Activated CD8-positive, alpha-beta memory T cell treated with anti-CD3 and anti-CD28 coated beads for 36 hours (primary cell): Measurements from ENCODE around the gene CFAP68. TPM values are rescaled to one million over a fixed set of nuclear protein-coding genes. Genes with fewer than 3 reads are reported as not detected.

Experiments
- CTCF ChIA-PET: fragments of 350-600 bp; sonication (Branson Sonifier 250); formaldehyde crosslinking; loops from one replicate; lab custom pipeline; 2021; ENCODE audit warnings: antibody characterized with exemption; lab: Charles Lee
- POLR2A ChIA-PET: fragments of 350-600 bp; sonication (Branson Sonifier 250); formaldehyde crosslinking; loops from one replicate; lab custom pipeline; 2021; ENCODE audit warnings: antibody characterized with exemption; lab: Charles Lee
- total RNA-seq, 2 experiments: library from RNA; stranded (reverse); gene quantifications; one replicate each; pipeline ENCODE4 v1.2.3, GENCODE V29; 2021

Gene CFAP68
- total RNA-seq, 2 experiments from 2014 or later, result 36.9 to 41.4 TPM

DNA sequence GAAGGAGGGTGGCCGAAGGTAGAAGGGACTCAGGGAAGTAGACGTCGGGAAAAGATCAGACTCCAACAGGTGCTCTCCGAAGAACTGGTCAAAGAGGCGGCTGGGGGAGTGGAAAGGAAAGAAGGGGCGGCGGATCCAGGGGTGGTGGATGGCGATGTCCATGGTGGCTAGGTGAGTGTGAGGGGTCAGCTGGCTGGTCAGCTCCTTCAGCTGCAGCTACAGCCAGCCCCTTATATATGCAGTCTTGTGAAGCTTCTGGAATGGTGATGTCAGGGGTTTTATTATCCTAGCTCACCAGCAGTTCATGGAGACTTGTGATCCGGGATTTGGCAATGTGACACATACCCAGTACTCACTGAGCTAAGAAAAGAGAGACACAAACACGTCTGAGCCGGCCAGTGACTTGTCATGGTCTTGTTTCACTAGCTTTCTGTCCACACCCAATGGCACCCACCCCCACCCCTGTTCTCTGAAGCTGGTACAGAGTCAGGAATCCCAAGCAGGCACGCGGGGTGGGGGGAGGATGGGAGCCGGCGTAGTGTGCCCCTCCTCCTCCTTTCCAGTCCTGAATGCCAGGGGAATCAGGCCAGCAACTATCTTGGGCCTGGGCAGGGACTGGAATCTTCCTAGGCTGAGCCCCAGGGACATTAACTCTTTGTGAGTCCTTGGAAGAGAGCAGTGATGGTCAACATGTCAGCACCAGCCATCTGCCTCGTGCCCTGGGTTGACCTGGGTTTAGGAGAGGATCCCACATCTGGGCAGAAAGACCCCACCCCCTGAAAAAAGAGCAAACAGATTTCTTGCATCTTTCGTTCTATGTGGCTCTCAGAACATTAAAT is 32.4 kb downstream of the CFAP68 start, which contains the start of gene CRYAB:
CRYAB (minus strand) TSS at position 208 of the 839 bp plus-strand sequence; CDS start at position 162, 46 bp downstream.
- CTCF ChIA-PET, result no interaction called here
- POLR2A ChIA-PET, result no interaction called here

DNA sequence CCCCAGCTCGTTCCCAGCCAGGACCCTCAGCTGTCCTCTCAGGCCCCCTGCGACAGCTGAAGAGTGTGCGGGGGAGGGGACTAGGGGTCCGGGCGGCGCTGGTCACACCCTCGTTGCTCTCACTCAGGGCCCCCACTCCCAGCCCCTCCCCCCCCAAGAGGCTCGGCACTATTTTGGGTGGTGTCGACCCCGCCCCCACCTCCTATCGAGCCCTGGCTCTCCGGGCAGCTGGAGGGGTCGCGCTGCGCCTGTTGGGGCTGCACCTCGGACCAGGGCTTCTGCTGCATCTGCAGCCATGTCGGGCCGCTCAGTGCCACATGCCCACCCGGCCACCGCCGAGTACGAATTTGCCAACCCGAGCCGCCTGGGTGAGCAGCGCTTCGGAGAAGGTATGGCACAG is 33.2 kb downstream of the CFAP68 start, which contains the start of gene HSPB2:
HSPB2 (plus strand) TSS at position 200 of the 400 bp plus-strand sequence; CDS start at position 296, 96 bp downstream.
- ChIA-PET CTCF (no interaction called here), POLR2A (no interaction called here)

DNA sequence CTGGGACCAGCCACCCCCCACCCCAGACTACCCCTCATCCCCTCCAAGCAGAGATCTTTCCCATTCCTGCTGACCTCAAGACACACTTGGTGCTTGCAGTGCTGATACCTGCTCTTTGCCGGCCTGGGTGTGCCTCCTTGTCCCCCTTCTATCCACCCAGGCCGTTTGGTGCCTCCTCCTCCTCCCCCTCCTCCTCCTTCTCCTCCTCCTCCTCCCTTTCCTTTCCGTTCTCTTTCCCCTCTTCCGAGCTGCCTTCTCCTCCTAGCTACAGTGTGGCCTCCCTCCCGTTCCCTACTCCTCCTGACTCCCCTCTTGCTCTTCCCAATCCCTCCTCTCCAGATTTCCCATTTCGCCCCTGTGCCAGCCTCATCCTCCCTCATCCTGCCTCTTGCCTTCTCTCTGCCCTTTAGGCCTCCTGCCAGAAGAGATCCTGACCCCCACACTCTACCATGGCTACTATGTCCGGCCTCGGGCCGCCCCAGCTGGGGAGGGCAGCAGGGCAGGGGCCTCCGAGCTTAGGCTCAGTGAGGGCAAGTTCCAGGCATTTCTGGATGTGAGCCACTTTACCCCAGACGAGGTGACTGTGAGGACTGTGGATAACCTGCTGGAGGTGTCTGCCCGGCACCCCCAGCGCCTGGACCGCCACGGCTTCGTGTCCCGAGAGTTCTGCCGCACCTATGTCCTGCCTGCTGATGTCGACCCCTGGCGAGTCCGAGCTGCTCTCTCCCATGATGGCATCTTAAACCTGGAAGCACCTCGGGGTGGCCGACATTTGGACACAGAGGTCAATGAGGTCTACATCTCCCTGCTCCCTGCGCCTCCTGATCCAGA is 33.9 kb downstream of the CFAP68 start:
- POLR2A ChIA-PET, result interaction anchor here (0.7 kb wide), 1 partner anchor 13 kb away, joined by 3 read pairs; no protein-coding TSS in a partner anchor
- CTCF ChIA-PET, result interaction anchor here (0.6 kb wide), 1 partner anchor 33 kb away, joined by 3 read pairs; no protein-coding TSS in a partner anchor

DNA sequence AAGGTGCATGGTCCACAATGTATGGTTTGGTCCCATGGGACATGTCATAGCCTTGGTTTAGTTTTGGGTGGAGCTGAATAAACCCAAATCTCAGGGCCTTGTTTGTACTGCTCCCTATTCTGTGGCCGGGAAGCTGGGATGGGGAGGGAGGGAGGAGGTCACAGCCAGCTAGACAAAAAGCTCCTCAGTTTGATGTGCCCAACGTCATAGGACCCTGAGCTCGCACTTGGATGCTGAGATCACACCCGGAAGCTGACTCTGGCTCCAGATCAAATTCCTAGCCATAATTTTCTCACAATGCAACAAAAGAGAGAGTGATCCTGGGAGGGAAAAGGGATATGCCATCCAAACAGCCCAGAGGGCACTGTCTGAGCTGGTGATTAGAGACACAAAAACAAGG is 34.7 kb downstream of the CFAP68 start:
- POLR2A ChIA-PET, result interaction anchor here (0.7 kb wide), 1 partner anchor 13 kb away, joined by 3 read pairs; no protein-coding TSS in a partner anchor
- CTCF ChIA-PET, result interaction anchor here (0.5 to 0.7 kb wide), 2 partner anchors 15 to 18 kb away, joined by 3 to 7 read pairs; no protein-coding TSS in a partner anchor

DNA sequence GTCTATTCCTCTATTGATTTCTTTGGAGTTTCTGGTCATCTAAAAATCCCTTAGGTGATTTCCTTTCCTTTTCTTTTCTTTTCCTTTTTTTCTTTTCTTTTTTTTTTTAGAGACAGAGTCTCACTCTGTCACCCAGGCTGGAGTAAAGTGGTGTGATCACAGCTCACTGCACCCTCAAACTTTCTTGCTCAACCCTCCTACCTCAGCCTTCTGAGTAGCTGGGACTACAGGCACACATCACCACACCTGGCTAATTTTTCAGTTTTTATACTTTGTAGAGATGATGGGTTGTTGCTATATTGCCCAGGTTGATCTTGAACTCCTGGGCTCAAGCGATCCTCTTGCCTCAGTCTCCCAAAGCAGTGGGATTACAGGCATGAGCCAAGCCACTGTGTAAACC is 37.4 kb downstream of the CFAP68 start:
- ChIA-PET POLR2A (no interaction called here), CTCF (no interaction called here)

DNA sequence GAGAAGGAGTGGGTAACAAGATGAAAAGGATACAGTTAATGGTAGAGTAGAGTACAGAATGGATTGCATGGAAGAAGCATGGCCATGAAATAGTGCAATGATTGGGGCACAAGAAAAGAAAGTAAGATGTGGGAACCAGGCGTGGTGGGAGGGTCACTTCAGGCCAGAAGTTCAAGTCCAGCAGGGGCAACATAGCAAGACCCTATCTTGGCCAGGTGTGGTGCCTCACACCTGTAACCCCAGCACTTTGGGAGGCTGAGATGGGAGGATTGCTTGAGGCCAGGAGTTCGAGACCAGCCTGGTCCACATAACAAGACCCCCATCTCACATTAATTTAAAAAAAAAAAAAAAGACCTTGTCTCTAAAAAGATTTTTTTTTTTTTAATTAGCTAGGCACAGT is 38.0 kb downstream of the CFAP68 start:
- CTCF ChIA-PET, result no interaction called here
- POLR2A ChIA-PET, result interaction anchor here (0.6 kb wide), 1 partner anchor 46 kb away, joined by 6 read pairs; no protein-coding TSS in a partner anchor

DNA sequence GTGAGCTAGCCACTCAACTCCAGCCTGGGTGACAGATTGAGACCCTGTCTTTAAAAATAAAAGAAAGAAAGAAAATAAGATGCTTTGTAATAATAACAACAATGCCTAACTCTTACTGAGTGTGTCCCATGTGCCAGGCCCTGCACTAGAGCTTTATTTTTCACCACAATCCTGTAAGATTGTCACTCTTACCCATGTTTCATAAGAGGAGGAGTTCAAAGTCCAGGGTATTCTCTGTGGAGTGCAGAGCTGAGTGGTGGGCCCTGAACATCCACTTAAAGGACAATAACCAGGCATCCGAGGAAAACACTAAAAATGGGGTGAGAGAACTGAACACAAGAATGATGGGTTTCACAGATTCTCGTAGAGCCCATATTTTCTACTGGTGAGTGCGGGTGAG is 38.4 kb downstream of the CFAP68 start:
- ChIA-PET POLR2A (interaction anchor here (0.6 kb wide), 1 partner anchor 46 kb away, joined by 6 read pairs; no protein-coding TSS in a partner anchor), CTCF (no interaction called here)

DNA sequence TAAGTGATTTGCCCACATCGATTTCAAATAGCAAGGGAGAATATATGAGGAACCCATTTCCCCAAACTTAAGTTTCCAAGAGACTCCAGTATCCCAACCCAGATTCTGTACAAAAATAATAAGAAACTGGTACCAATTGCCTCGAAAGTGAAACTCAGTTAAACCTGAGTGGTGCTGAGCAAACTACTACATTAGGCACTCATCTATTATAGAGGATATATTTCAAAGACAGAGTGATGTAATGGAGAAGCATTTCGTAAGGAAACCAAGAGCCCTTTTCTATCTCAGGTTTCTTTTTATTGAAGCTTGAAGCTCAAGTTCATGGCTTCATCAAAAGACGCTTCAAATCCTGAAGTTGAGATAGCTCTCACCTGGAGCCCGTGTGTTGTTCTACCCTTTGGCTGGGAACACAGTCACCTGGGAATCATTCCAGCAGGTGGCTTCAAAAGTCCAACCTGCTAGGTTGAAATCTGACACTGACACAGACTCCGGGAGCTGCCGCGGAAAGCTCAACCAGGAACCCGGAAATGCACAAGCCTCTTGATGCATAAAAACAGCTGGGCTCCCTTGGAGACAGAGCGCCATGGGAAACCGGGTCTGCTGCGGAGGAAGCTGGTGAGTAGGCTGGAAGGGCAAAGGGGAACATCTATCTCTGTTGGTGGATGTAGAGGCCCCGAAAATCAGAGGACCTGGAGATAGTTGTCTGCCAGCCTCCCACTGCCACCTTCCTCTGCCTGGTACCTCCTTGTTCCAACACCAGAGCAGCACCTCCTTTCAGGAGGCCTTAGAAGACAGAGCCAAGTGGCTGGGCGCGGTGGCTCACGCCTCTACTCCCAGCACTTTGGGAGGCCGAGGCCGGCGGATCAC is 39.3 kb downstream of the CFAP68 start, which contains the start of gene C11orf52:
C11orf52 (plus strand) TSS at position 524 of the 867 bp plus-strand sequence; CDS start at position 584, 60 bp downstream.
- ChIA-PET POLR2A (no interaction called here), CTCF (no interaction called here)

DNA sequence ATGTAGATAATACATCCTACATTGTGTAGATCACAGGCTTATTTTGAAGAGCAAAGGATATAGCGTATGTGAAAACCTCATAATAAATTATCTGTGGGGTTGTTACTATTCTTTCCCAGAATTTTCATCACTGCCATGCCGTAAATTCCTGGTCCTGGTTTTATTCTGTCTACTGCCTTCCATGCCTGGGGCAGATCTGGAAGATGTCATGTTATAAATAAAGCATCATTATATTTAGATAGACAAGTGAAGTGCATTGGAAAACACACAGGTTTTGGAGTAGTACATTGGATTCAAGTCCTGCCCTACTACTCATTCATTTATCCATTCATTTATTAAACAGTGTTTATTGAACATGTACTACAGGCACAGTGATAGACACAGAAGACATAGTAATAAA is 41.6 kb downstream of the CFAP68 start:
- ChIA-PET POLR2A (interaction anchor here (0.5 kb wide), 1 partner anchor 11 kb away, joined by 5 read pairs; no protein-coding TSS in a partner anchor), CTCF (no interaction called here)

DNA sequence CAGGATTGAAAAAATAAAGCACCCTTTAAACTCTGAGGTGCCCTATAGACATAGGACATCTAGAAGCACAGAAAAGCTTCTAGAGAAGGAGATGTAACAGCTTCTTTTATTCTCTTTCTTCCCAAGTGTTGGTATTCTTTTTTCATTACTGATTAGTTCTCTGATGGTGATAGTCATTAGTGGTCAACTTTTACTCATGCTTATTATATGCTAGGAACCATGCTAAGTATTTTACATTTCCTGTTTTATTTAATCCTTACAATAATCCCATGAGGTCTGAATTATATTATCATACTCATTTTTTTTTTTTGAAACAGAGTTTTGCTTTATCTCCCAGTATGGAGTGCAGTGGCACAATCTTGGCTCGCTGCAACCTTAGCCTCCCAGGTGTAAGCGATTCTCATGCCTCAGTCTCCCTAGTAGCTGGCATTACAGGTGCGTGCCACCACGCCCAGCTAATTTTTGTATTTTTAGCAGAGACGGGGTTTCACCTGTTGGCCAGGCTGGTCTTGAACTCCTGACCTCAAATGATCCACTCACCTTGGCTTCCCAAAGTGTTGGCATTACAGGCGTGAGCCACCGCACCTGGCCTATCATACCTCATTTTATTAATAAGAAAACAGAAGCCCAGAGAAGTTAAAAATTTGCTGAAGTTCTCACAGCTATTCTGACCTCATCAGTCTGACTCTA is 42.3 kb downstream of the CFAP68 start:
- ChIA-PET POLR2A (no interaction called here), CTCF (interaction anchor here (1.1 kb wide), 1 partner anchor 10 kb away, joined by 3 read pairs; no protein-coding TSS in a partner anchor)

DNA sequence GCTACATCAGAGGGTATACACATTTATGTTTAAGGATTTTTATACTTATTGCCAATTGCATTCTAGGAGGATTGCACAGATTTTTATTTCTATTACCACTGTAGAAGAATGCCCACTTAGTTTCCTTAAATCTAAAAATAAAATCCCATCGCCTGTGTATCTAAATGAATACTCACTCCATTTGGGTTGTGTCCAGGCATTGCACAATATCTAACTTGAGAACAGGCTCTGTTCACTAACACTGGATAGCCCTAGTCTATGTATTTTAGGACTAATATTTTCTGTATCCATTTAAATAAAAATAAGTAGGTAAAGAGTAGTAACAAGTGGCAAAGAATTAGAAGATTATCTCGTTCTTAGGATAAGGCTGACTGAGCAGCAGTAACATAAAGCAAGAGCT is 43.5 kb downstream of the CFAP68 start:
- CTCF ChIA-PET, result no interaction called here
- POLR2A ChIA-PET, result no interaction called here

DNA sequence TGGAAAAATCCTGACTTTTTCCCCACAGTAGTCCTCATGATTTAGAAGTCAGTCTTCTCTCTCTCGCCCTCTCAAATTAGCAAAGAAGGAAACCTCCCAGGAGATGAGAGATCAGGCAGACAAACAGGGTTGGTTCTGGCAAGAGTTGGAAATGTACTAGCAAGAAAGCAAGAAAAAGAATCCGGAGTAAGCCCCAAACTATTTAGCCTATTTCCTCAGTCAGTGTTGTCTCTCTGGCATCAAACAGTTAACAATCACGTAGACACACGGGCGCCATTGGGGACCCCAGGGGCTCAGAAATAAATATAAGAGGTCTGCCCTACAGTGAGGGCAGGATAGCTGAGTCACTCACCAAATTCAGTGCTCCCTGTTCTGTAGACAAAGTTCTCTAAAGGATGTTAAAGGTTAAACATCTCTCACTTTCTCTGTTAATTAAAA is 44.0 kb downstream of the CFAP68 start:
- ChIA-PET POLR2A (no interaction called here), CTCF (no interaction called here)

DNA sequence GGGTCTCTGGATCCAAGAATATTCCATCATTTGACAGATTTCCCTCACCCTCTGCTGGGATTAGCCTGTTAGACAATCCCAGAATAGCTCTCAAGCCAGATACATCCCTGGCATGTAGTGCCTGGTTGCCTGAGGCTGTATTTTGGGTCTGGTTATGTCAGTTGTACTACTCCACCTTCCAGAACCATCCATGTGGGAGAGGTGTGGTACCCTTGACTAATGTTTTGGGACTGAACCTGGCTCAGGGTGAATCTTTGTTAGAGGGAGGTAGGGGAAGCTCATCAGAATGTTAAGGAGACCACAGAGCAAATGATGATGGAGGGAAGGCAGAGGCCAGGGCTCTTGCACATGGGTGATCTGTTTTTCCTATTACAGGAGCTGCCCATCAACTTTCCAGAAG is 44.6 kb downstream of the CFAP68 start:
- CTCF ChIA-PET, result no interaction called here
- POLR2A ChIA-PET, result no interaction called here

DNA sequence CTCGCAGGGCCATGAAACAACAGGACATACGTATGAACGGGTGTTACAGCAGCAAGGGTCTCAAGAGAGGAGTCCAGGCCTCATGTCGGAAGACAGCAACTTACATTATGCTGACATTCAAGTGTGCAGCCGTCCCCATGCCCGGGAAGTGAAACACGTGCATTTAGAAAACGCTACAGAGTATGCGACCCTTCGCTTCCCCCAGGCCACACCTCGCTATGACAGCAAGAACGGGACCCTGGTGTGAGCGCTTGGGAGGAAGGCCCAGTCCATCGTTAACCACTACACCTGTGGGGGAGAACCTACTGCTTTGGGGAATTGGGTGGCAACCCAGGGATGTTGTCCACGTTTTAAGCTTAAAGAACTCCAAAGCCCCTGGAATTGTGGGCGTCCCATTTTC is 46.6 kb downstream of the CFAP68 start:
- ChIA-PET POLR2A (interaction anchor here (0.7 to 2.2 kb wide), 5 partner anchors 12 to 55 kb away, joined by 3 to 14 read pairs (median 3); partner anchors contain the start of gene ALG9), CTCF (interaction anchor here (1.0 to 2.6 kb wide), 5 partner anchors 11 to 56 kb away, joined by 3 to 17 read pairs (median 3); partner anchors contain the start of genes ALG9 and DIXDC1)

DNA sequence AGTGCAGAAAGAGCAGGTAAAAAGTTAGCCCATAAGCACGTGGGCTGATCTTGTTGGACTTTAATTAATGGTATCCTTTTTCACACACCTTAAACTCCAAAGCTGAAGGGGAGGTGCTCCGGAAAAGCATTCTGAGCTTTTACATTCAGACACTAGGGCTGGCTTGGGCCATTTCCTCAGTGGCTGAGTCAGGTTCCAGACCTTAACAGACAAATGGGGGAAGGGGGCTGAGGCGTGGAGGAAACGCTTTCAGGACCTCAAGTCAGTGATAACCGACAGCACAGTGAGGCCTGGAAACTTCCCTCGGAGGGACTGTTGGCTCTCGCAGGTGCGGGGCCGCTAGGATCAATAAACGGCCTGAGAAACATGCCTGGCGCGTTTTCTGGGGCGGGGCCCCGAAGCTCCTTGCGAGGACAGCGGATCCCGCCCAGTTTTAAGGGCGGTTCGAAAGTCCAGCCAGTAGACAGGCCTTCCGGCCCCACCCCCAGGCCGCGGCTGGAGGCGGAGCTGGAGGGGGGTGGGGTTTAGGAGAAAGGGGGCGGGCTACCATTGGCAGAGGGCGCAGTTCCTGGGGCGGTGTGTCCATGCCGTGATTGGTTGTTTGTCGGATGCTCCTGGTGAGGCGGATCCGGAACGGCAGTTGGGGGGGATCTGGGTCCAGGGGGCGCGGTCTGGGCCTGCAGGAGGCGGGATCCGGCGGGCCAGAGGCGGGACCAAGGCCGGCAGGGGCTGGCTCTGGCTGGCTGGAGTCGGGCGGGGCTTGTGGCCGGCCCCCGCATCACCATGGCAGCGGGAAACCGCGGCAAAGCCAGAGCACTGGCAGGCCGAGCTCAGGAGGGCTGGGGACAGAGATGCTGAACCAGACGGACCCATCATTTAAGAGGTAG is 47.4 kb downstream of the CFAP68 start:
- ChIA-PET CTCF (interaction anchor here (0.6 to 2.6 kb wide), 8 partner anchors 10 to 55 kb away, joined by 3 to 17 read pairs (median 3); partner anchors contain the start of genes ALG9 and DIXDC1), POLR2A (interaction anchor here (0.7 to 2.2 kb wide), 5 partner anchors 12 to 56 kb away, joined by 3 to 14 read pairs (median 3); partner anchors contain the start of gene ALG9)

DNA sequence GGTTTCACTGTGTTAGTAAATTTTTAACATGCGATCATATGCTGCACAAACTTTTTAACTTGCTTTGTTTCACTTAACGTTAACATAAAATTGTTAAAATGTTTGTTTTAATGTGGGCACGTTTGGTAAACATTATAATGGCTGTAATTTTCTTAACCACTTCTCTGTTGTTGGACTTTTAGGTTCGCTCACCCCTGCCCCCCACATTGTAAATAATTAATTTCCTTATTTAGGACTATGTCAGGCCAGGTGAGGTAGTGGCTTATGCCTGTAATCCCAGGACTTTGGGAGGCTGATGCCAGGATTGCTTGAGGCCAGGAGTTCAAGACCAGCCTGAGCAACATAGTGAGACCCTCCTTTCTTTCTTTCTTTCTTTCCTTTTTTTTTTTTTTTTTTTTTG is 51.1 kb downstream of the CFAP68 start:
- CTCF ChIA-PET, result interaction anchor here (1.0 to 1.7 kb wide), 2 partner anchors 66 to 350 kb away, joined by 3 to 6 read pairs; no protein-coding TSS in a partner anchor

More for the DNA sequence above, 51.1 kb downstream of the CFAP68 start:
- POLR2A ChIA-PET, result no interaction called here
